GM21381 (cell line): ENCODE measurements around the gene MPDZ.

Source experiments
- ATAC-seq: cut with Tn5 transposase; IDR thresholded peaks from one replicate; pipeline ENCODE4 v1.9.1; 2021; ENCODE audit warnings: mild to moderate bottlenecking, moderate library complexity; ENCODE audit not compliant: unreplicated experiment

The MPDZ gene

GRCh38 chr9:13189362-13189761, 90.1 kb downstream of the MPDZ start:
- ATAC-seq: no peak

GRCh38 chr9:13186774-13187173, 92.7 kb downstream of the MPDZ start:
- no peak for ATAC-seq

GRCh38 chr9:13186091-13186490, 93.4 kb downstream of the MPDZ start:
- ATAC-seq: no peak

- no peak for ATAC-seq
These were observed 97.8 kb downstream of the MPDZ start for GRCh38 chr9:13181652-13182051.

GRCh38 chr9:13179257-13179656, 100.2 kb downstream of the MPDZ start:
- ATAC-seq: no peak

GRCh38 chr9:13175732-13176131, 103.8 kb downstream of the MPDZ start:
- no peak for ATAC-seq

GRCh38 chr9:13174906-13175639, 104.4 kb downstream of the MPDZ start:
- no peak for ATAC-seq

GRCh38 chr9:13173553-13173952, 105.9 kb downstream of the MPDZ start:
- no peak for ATAC-seq

- ATAC-seq: no peak
These were observed 108.2 kb downstream of the MPDZ start for GRCh38 chr9:13171261-13171660.

- ATAC-seq: no peak
These were observed 112.5 kb downstream of the MPDZ start for GRCh38 chr9:13166996-13167395.

GRCh38 chr9:13165956-13166355, 113.5 kb downstream of the MPDZ start:
- ATAC-seq: no peak

GRCh38 chr9:13165236-13165945, 114.1 kb downstream of the MPDZ start:
- ATAC-seq: no peak

GRCh38 chr9:13163946-13164345, 115.5 kb downstream of the MPDZ start:
- no peak for ATAC-seq

GRCh38 chr9:13163287-13163686, 116.2 kb downstream of the MPDZ start:
- no peak for ATAC-seq

- ATAC-seq: no peak
These were observed 119.4 kb downstream of the MPDZ start for GRCh38 chr9:13160051-13160450.

- no peak for ATAC-seq
These were observed 120.5 kb downstream of the MPDZ start for GRCh38 chr9:13158986-13159385.

GRCh38 chr9:13151489-13151888, 128.0 kb downstream of the MPDZ start:
- ATAC-seq: no peak

- ATAC-seq: no peak
These were observed 130.0 kb downstream of the MPDZ start for GRCh38 chr9:13149454-13149853.

- no peak for ATAC-seq
These were observed 132.7 kb downstream of the MPDZ start for GRCh38 chr9:13146840-13147239.

- ATAC-seq: no peak
These were observed 134.2 kb downstream of the MPDZ start for GRCh38 chr9:13145340-13145739.

GRCh38 chr9:13144166-13144775, 135.2 kb downstream of the MPDZ start:
- ATAC-seq: no peak

GRCh38 chr9:13143281-13143680, 136.2 kb downstream of the MPDZ start:
- ATAC-seq: no peak
